MG63 (cell line): Measurements from ENCODE around the gene DGKI. TPM values are rescaled to one million over a fixed set of nuclear protein-coding genes. Genes with fewer than 3 reads are reported as not detected.

Experiments
- DNase-seq: peaks from one replicate; pipeline ENCODE4 v3.0.0-alpha.2; 2020
- H3K27me3 ChIP-seq: fragments of 250-450 bp; sonication (Bioruptor Pico); 2 replicates; pipeline ENCODE4 v1.5.1; 2020; ENCODE audit warnings: mild to moderate bottlenecking, moderate library complexity
- H3K36me3 ChIP-seq: fragments of 250-450 bp; sonication (Bioruptor Pico); 2 replicates; pipeline ENCODE4 v1.5.1; 2020; ENCODE audit warnings: mild to moderate bottlenecking, moderate library complexity
- H3K4me3 ChIP-seq: fragments of 250-450 bp; sonication (Bioruptor Pico); 2 replicates; pipeline ENCODE4 v1.5.1; 2020; ENCODE audit warnings: mild to moderate bottlenecking, moderate library complexity
- H3K9me3 ChIP-seq: fragments of 250-450 bp; sonication (Bioruptor Pico); 2 replicates; pipeline ENCODE4 v1.5.1; 2020; ENCODE audit warnings: mild to moderate bottlenecking, moderate library complexity
- total RNA-seq: library from RNA; depleted of rRNA; stranded (reverse); fragments of >200 nt; shearing (Covaris generic); gene quantifications from 2 replicates; pipeline ENCODE4 v1.2.3, GENCODE V29; 2014; ENCODE audit warnings: low replicate concordance

Gene DGKI
- total RNA-seq, 1 experiment from 2014 or later: 0.43 TPM

- no peaks in the 10 kb centered on the region for H3K36me3 ChIP-seq
- H3K4me3 ChIP-seq: no peak overlapping the region
- no peaks in the 10 kb centered on the region for H3K27me3 ChIP-seq
- DNase-seq: peak; percentile 93
- no peaks in the 10 kb centered on the region; the same call in 1 of the 2 replicates for H3K9me3 ChIP-seq
These were observed 176.3 kb downstream of the DGKI start for GRCh38 chr7:137670222-137671064.

GRCh38 chr7:137669706-137670105, 177.1 kb downstream of the DGKI start:
- no peaks in the 10 kb centered on the region for H3K27me3 ChIP-seq
- H3K4me3 ChIP-seq: no peak overlapping the region
- DNase-seq: no peak
- no peaks in the 10 kb centered on the region; the same call in 1 of the 2 replicates for H3K9me3 ChIP-seq
- H3K36me3 ChIP-seq: no peaks in the 10 kb centered on the region

GRCh38 chr7:137668404-137668803, 178.4 kb downstream of the DGKI start:
- Histone ChIP-seq H3K9me3 (no peaks in the 10 kb centered on the region; the same call in 1 of the 2 replicates), H3K36me3 (no peaks in the 10 kb centered on the region), H3K4me3 (no peak overlapping the region), H3K27me3 (no peaks in the 10 kb centered on the region)
- no peak for DNase-seq

GRCh38 chr7:137667633-137668387, 179.0 kb downstream of the DGKI start:
- H3K4me3 ChIP-seq: no peak overlapping the region

GRCh38 chr7:137664846-137665245, 181.9 kb downstream of the DGKI start:
- Histone ChIP-seq H3K36me3 (no peaks in the 10 kb centered on the region), H3K9me3 (no peaks in the 10 kb centered on the region; the same call in 1 of the 2 replicates), H3K4me3 (no peak overlapping the region), H3K27me3 (no peaks in the 10 kb centered on the region)
- DNase-seq: peak; percentile 33

More at GRCh38 chr7:137667633-137668387, 179.0 kb downstream of the DGKI start:
- H3K9me3 ChIP-seq: no peaks in the 10 kb centered on the region; the same call in 1 of the 2 replicates
- no peaks in the 10 kb centered on the region for H3K36me3 ChIP-seq
- H3K27me3 ChIP-seq: no peaks in the 10 kb centered on the region
- peak; percentile 73 for DNase-seq

- no peaks in the 10 kb centered on the region for H3K36me3 ChIP-seq
- H3K27me3 ChIP-seq: no peaks in the 10 kb centered on the region
- H3K4me3 ChIP-seq: no peak overlapping the region
- no peaks in the 10 kb centered on the region for H3K9me3 ChIP-seq
- no peak for DNase-seq
These were observed 185.1 kb downstream of the DGKI start for GRCh38 chr7:137661634-137662033.

- Histone ChIP-seq H3K4me3 (no peak overlapping the region), H3K36me3 (no peaks in the 10 kb centered on the region), H3K27me3 (no peaks in the 10 kb centered on the region), H3K9me3 (no peaks in the 10 kb centered on the region)
- peak; percentile 12 for DNase-seq
These were observed 188.4 kb downstream of the DGKI start for GRCh38 chr7:137658190-137658900.

- Histone ChIP-seq H3K9me3 (no peaks in the 10 kb centered on the region), H3K36me3 (no peaks in the 10 kb centered on the region), H3K27me3 (no peaks in the 10 kb centered on the region), H3K4me3 (no peak overlapping the region)
- no peak for DNase-seq
These were observed 189.1 kb downstream of the DGKI start for GRCh38 chr7:137657476-137658189.

GRCh38 chr7:137656850-137657232, 189.9 kb downstream of the DGKI start:
- DNase-seq: no peak
- H3K4me3 ChIP-seq: no peak overlapping the region
- H3K36me3 ChIP-seq: no peaks in the 10 kb centered on the region
- H3K9me3 ChIP-seq: no peaks in the 10 kb centered on the region
- no peaks in the 10 kb centered on the region for H3K27me3 ChIP-seq

- Histone ChIP-seq H3K9me3 (no peaks in the 10 kb centered on the region), H3K36me3 (no peaks in the 10 kb centered on the region), H3K27me3 (no peaks in the 10 kb centered on the region), H3K4me3 (no peak overlapping the region)
- DNase-seq: peak; percentile 43
These were observed 190.4 kb downstream of the DGKI start for GRCh38 chr7:137656227-137656849.

- no peaks in the 10 kb centered on the region for H3K9me3 ChIP-seq
- no peak overlapping the region for H3K4me3 ChIP-seq
- H3K36me3 ChIP-seq: no peaks in the 10 kb centered on the region
- H3K27me3 ChIP-seq: no peaks in the 10 kb centered on the region
- no peak for DNase-seq
These were observed 191.0 kb downstream of the DGKI start for GRCh38 chr7:137655804-137656203.

GRCh38 chr7:137652721-137653120, 194.1 kb downstream of the DGKI start:
- no peaks in the 10 kb centered on the region for H3K9me3 ChIP-seq
- peak; percentile 4 for DNase-seq
- no peaks in the 10 kb centered on the region for H3K27me3 ChIP-seq
- H3K36me3 ChIP-seq: no peaks in the 10 kb centered on the region
- H3K4me3 ChIP-seq: no peak overlapping the region

GRCh38 chr7:137647905-137648565, 198.7 kb downstream of the DGKI start:
- Histone ChIP-seq H3K27me3 (no peaks in the 10 kb centered on the region), H3K9me3 (no peaks in the 10 kb centered on the region), H3K4me3 (no peak overlapping the region), H3K36me3 (no peaks in the 10 kb centered on the region)
- no peak for DNase-seq

GRCh38 chr7:137642472-137642871, 204.3 kb downstream of the DGKI start:
- no peaks in the 10 kb centered on the region for H3K27me3 ChIP-seq
- no peaks in the 10 kb centered on the region for H3K9me3 ChIP-seq
- no peak overlapping the region for H3K4me3 ChIP-seq
- no peaks in the 10 kb centered on the region for H3K36me3 ChIP-seq
- no peak for DNase-seq

- Histone ChIP-seq H3K9me3 (no peaks in the 10 kb centered on the region), H3K36me3 (no peaks in the 10 kb centered on the region)
- no peak for DNase-seq
These were observed 204.7 kb downstream of the DGKI start for GRCh38 chr7:137642031-137642430.

GRCh38 chr7:137636376-137636775, 210.4 kb downstream of the DGKI start:
- Histone ChIP-seq H3K27me3 (no peaks in the 10 kb centered on the region), H3K4me3 (no peak overlapping the region), H3K36me3 (no peaks in the 10 kb centered on the region), H3K9me3 (no peaks in the 10 kb centered on the region)
- no peak for DNase-seq

More at GRCh38 chr7:137642031-137642430, 204.7 kb downstream of the DGKI start:
- Histone ChIP-seq H3K4me3 (no peak overlapping the region), H3K27me3 (no peaks in the 10 kb centered on the region)
